Stomach smooth muscle (tissue), 2 donors: ENCODE results near the gene ZNF148.
"Not testable (repeated sequence)": the region's sequence is repeated elsewhere in the genome, so short reads cannot be mapped to it uniquely, and the experiment has no call there.

Experiments
- H3K27ac ChIP-seq: one replicate; pipeline ENCODE4 v1.7.0; 2013; ENCODE audit warnings: mild to moderate bottlenecking, low read length, inconsistent platforms
- H3K27me3 ChIP-seq, 2 donors: one replicate each; pipeline ENCODE4 v1.7.0; 2013; ENCODE audit warnings: low read length in 2 of 2; ENCODE audit not compliant: insufficient read depth in 2 of 2, control insufficient read depth in 1 of 2
- H3K36me3 ChIP-seq, 2 donors: one replicate each; pipeline ENCODE4 v1.7.0; 2013; ENCODE audit warnings: low read length in 2 of 2; ENCODE audit not compliant: control insufficient read depth in 2 of 2, insufficient read depth in 2 of 2
- H3K4me1 ChIP-seq: one replicate; pipeline ENCODE4 v1.7.0; 2013; ENCODE audit warnings: low read length; ENCODE audit not compliant: control insufficient read depth, insufficient read depth
- H3K4me3 ChIP-seq, 2 donors: one replicate each; pipeline ENCODE4 v1.7.0; 2013; ENCODE audit warnings: low read length in 2 of 2
- H3K9ac ChIP-seq, 2 donors: one replicate each; pipeline ENCODE4 v1.7.0; 2013; ENCODE audit warnings: low read length in 2 of 2, mild to moderate bottlenecking in 1 of 2
- H3K9me3 ChIP-seq, 2 donors: one replicate each; pipeline ENCODE4 v1.7.0; 2013; ENCODE audit warnings: low read length in 2 of 2; ENCODE audit not compliant: control insufficient read depth in 2 of 2
- donor health status: healthy.
- donor health status: Pancreatic carcinoma.

The ZNF148 gene

DNA sequence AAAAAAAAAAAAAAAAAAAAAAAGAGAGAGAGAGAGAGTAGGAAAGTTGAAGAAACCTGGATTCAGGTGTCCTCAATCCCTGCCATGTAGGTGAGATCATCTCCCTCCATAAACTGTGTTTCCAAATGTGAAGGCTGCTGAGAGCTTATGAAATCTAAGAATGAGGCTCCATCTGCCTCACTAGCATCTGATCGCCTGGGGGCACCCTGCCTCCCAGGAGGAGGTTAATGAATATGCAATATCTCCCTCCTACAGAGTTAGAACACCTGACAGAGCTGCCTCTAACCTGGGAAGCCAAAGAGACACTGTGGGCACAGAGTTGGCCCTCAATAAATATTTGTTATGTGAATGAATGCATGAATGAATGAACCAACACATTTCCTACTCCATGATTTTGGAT is 23.8 kb upstream of the ZNF148 start:
- Histone ChIP-seq H3K4me3 (no peak overlapping the region), H3K27ac (no peak overlapping the region), H3K9me3 (peaks cover 0 to 2% of the 10 kb centered on the region in 2 donors), H3K36me3 (no peaks in the 10 kb centered on the region), H3K4me1 (no peaks in the 10 kb centered on the region), H3K9ac (no peak overlapping the region), H3K27me3 (peaks cover 0 to 4% of the 10 kb centered on the region in 2 donors)

DNA sequence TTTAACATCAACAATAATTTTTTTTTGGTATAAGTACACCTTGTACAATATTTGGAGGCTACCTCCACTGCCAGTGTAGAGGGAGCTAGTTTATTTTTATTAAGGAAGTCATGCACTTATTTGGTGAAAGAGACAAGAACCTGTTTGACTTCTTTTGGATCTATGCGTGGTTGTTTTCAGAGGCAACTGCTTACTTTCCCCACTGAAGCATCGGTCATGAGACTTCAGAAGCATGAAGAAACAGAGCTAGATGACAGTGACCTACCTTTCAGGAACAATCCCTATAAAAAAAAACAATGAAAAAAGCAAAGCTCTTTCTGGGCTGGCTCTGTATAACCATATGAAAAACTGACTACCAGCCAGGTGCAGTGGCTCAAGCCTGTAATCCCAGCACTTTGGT is 20.0 kb upstream of the ZNF148 start:
- H3K27ac ChIP-seq, result no peak overlapping the region
- no peak overlapping the region for H3K9ac ChIP-seq
- H3K36me3 ChIP-seq, result no peaks in the 10 kb centered on the region
- H3K27me3 ChIP-seq, result peaks cover 0 to 4% of the 10 kb centered on the region in 2 donors
- peaks cover 0 to 2% of the 10 kb centered on the region in 2 donors for H3K9me3 ChIP-seq
- no peak overlapping the region for H3K4me3 ChIP-seq
- no peaks in the 10 kb centered on the region for H3K4me1 ChIP-seq

DNA sequence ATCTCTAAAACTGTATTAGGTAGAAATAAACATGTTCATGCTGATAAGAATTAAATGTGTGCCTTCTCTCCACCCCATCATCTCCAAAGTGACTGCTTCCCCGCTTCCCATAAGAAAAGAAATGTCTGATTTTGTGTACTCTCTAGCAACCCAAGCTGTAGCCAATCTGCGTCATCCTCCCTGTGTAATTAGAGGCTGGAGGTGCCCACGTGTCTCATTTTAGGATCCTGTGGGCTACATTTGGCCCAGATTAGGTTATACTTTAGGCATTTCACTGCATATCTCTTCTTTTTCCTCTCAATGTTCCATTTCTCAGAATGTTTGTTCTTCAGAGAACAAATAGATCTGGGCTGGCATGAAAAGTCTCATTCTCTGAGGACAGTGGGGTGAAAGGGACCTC is 19.3 kb upstream of the ZNF148 start:
- no peak overlapping the region for H3K9ac ChIP-seq
- H3K4me3 ChIP-seq, result no peak overlapping the region
- H3K36me3 ChIP-seq, result no peaks in the 10 kb centered on the region
- no peak overlapping the region for H3K27ac ChIP-seq
- H3K4me1 ChIP-seq, result no peaks in the 10 kb centered on the region
- peaks cover 0 to 2% of the 10 kb centered on the region in 2 donors for H3K9me3 ChIP-seq
- H3K27me3 ChIP-seq, result peaks cover 0 to 4% of the 10 kb centered on the region in 2 donors

DNA sequence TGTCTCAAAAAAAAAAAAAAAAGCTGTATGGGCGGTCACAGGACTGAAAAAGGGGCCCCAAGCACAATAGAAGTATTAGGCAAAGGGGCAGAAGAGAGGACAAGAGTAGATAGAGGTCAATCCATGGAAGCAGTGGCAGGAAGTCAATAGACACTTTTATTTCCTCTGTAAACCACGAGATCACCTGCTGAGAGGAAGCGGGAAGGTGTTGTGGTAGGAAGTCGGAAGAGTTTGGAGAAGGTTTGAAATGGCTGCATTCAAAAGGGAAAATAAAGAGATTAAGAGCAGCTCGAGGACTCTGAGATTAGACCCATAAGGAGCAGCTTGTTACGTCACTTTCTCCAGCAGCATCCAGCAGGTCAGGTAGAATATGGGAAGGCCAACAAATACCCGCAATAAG is 14.2 kb upstream of the ZNF148 start:
- Histone ChIP-seq H3K4me1 (no peaks in the 10 kb centered on the region), H3K27ac (no peak overlapping the region), H3K9ac (no peak overlapping the region)

DNA sequence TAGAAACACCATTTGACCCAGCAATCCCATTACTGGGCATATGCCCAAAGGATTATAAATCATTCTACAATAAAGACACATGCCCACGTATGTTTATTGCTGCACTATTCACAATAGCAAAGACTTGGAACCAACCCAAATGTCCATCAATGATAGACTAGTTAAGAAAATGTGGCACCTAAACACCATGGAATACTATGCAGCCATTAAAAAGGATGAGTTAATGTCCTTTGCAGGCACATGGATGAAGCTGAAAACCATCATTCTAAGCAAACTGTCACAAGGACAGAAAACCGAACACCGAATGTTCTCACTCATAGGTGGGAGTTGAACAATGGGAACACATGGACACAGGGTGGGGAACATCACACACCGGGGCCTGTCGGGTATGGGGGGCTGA is 13.2 kb upstream of the ZNF148 start:
- H3K4me3 ChIP-seq, H3K27ac ChIP-seq, H3K36me3 ChIP-seq, H3K9me3 ChIP-seq, H3K27me3 ChIP-seq, H3K9ac ChIP-seq, H3K4me1 ChIP-seq: not testable (repeated sequence)

More for the DNA sequence above, 14.2 kb upstream of the ZNF148 start:
- H3K9me3 ChIP-seq, result no peaks in the 10 kb centered on the region
- no peaks in the 10 kb centered on the region for H3K27me3 ChIP-seq
- H3K36me3 ChIP-seq, result no peaks in the 10 kb centered on the region
- H3K4me3 ChIP-seq, result no peak overlapping the region

DNA sequence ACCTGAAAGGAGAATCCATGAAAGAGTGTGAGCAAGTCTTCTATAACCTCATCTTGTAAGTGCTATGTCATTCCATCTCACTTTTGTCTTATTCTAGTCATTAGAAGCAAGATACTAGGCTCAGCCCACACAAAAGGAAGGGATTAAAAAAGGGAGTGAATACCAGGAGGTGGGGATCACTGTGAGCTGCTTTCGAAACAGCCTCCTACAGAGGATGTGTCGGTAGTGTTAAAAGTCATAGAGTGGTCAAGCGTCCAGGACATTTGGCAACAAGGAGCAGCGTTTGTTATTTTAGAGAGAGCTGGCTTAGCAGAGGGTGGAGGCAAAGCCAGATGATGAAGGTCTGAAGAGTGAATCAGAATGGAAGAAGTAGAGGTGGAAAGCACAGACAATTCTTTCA is 11.7 kb upstream of the ZNF148 start:
- no peak overlapping the region for H3K4me3 ChIP-seq
- no peaks in the 10 kb centered on the region for H3K9me3 ChIP-seq
- H3K36me3 ChIP-seq, result no peaks in the 10 kb centered on the region
- peaks cover 2 to 6% of the 10 kb centered on the region in 2 donors for H3K27me3 ChIP-seq
- no peak overlapping the region for H3K27ac ChIP-seq
- H3K9ac ChIP-seq, result no peak overlapping the region
- no peaks in the 10 kb centered on the region for H3K4me1 ChIP-seq

DNA sequence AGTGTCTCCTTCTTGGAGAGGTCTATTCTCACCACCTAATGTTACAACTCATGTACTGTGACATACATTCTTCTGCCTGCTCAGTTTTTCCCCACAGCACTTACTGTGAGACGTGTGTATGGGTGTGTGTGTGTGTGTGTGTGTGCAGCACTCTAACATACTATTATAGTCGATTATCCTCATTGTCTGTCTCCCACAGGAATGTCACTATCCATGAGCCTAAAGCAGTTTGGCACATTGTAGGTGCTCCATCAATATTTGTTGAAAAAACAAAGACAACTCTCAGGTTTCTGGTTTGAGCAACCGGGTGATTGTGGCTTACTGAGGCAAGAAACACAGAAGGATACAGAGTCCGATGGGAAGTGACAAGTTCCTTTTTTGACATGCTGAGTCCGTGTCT is 8.6 kb upstream of the ZNF148 start:
- no peak overlapping the region for H3K9ac ChIP-seq
- H3K27me3 ChIP-seq, result peaks cover 2 to 6% of the 10 kb centered on the region in 2 donors
- H3K4me1 ChIP-seq, result no peaks in the 10 kb centered on the region
- H3K36me3 ChIP-seq, result no peaks in the 10 kb centered on the region
- H3K4me3 ChIP-seq, result no peak overlapping the region
- H3K27ac ChIP-seq, result no peak overlapping the region
- no peaks in the 10 kb centered on the region for H3K9me3 ChIP-seq

DNA sequence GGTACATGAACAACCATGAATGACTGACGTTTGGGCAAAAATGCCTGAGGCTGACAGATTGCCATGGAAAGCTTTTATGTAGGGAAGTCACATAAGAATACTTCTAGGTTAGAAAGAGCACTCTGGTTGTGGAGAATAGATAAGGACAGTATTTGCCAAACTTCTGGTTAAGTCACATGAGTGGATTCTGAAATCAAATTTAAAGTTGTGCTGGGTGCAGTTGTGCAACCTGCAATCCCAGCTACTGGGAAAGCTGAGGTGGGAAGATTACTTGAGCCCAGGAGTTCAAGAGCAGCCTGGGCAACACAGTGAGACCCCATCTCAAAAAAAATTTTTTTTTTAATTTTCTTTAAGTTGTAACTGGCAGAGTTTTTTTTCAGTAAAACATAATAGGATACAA is 7.2 kb upstream of the ZNF148 start:
- H3K36me3 ChIP-seq, result no peaks in the 10 kb centered on the region
- no peak overlapping the region for H3K4me3 ChIP-seq
- H3K9ac ChIP-seq, result no peak overlapping the region
- peaks cover 2 to 6% of the 10 kb centered on the region in 2 donors for H3K27me3 ChIP-seq
- H3K4me1 ChIP-seq, result no peaks in the 10 kb centered on the region
- no peak overlapping the region for H3K27ac ChIP-seq
- no peaks in the 10 kb centered on the region for H3K9me3 ChIP-seq

DNA sequence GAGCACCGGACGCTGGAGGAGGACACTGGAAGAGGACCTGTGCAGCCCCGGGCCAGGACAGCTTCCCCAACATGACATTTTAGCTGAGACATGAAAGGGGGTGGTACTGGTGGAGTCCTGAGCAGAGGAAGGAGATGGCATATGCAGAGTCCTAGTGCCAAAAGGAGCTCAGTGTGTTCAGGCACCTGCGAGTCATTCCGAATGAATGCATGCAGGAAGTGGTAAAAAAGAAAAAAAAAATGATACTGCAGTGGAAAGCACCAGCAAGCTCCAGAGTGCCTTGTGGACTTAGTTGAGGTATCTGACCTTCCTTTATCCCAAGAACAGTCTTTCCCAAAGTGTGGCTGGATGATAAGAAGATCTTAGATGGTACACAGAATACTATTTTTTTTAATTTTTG is 6.6 kb upstream of the ZNF148 start:
- peaks cover 2 to 6% of the 10 kb centered on the region in 2 donors for H3K27me3 ChIP-seq
- no peak overlapping the region for H3K9ac ChIP-seq
- no peaks in the 10 kb centered on the region for H3K4me1 ChIP-seq
- no peak overlapping the region for H3K4me3 ChIP-seq
- H3K9me3 ChIP-seq, result no peaks in the 10 kb centered on the region
- no peaks in the 10 kb centered on the region for H3K36me3 ChIP-seq
- H3K27ac ChIP-seq, result no peak overlapping the region

DNA sequence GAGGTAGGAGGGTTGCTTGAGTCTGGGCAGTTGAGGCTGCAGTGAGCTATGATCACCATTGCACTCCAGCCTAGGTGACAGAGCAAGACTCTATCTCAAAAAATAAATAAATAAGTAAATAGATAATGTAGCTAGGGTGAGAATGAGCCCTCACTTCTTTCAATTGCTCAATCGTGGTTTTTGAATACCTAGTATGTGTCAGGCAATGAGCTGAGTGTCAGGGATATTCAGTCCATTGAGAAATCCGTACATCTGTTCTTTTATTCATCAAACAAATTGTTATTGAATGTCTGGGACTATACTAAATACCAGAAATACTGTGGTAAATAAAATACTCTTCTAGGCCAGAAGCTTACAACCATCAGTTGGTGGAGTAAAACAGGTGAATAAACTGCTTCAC is 6.2 kb upstream of the ZNF148 start:
- Histone ChIP-seq H3K9ac (no peak overlapping the region), H3K9me3 (no peaks in the 10 kb centered on the region), H3K27ac (no peak overlapping the region), H3K4me3 (no peak overlapping the region), H3K4me1 (no peaks in the 10 kb centered on the region), H3K27me3 (peaks cover 2 to 6% of the 10 kb centered on the region in 2 donors), H3K36me3 (no peaks in the 10 kb centered on the region)

DNA sequence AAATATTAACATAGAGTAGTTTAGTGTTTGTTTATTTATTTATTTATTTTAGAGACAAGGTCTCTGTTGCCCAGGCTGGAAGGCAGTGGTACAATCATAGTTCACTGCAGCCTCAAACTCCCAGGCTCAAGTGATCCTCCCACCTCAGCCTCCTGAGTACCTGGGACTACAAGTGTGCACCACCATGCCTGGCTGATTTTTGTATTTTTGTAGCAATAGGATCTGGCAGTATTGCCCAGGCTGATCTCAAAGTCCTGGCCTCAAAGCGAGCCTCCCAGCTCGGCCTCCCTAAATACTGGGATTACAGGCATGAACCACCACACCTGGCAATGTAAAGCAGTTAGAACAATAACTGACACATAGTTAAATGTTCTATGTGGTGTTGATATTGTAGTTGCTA is 4.4 kb upstream of the ZNF148 start:
- Histone ChIP-seq H3K4me3 (no peak overlapping the region), H3K9me3 (no peaks in the 10 kb centered on the region), H3K27me3 (peaks cover 2 to 6% of the 10 kb centered on the region in 2 donors), H3K9ac (no peak overlapping the region), H3K4me1 (peaks cover 5% of the 10 kb centered on the region), H3K36me3 (no peaks in the 10 kb centered on the region), H3K27ac (no peak overlapping the region)
